GM18517 (cell line): ENCODE results near the gene BRCA2.
A peak's percentile ranks its signal among the peaks of the same experiment; 100 is the strongest.

Experiments used
- ATAC-seq: cut with Tn5 transposase; IDR thresholded peaks from one replicate; pipeline ENCODE4 v1.9.1; 2021; ENCODE audit warnings: mild to moderate bottlenecking, moderate library complexity; ENCODE audit not compliant: unreplicated experiment

The BRCA2 gene, protein sequence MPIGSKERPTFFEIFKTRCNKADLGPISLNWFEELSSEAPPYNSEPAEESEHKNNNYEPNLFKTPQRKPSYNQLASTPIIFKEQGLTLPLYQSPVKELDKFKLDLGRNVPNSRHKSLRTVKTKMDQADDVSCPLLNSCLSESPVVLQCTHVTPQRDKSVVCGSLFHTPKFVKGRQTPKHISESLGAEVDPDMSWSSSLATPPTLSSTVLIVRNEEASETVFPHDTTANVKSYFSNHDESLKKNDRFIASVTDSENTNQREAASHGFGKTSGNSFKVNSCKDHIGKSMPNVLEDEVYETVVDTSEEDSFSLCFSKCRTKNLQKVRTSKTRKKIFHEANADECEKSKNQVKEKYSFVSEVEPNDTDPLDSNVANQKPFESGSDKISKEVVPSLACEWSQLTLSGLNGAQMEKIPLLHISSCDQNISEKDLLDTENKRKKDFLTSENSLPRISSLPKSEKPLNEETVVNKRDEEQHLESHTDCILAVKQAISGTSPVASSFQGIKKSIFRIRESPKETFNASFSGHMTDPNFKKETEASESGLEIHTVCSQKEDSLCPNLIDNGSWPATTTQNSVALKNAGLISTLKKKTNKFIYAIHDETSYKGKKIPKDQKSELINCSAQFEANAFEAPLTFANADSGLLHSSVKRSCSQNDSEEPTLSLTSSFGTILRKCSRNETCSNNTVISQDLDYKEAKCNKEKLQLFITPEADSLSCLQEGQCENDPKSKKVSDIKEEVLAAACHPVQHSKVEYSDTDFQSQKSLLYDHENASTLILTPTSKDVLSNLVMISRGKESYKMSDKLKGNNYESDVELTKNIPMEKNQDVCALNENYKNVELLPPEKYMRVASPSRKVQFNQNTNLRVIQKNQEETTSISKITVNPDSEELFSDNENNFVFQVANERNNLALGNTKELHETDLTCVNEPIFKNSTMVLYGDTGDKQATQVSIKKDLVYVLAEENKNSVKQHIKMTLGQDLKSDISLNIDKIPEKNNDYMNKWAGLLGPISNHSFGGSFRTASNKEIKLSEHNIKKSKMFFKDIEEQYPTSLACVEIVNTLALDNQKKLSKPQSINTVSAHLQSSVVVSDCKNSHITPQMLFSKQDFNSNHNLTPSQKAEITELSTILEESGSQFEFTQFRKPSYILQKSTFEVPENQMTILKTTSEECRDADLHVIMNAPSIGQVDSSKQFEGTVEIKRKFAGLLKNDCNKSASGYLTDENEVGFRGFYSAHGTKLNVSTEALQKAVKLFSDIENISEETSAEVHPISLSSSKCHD (N-terminal part only)

DNA sequence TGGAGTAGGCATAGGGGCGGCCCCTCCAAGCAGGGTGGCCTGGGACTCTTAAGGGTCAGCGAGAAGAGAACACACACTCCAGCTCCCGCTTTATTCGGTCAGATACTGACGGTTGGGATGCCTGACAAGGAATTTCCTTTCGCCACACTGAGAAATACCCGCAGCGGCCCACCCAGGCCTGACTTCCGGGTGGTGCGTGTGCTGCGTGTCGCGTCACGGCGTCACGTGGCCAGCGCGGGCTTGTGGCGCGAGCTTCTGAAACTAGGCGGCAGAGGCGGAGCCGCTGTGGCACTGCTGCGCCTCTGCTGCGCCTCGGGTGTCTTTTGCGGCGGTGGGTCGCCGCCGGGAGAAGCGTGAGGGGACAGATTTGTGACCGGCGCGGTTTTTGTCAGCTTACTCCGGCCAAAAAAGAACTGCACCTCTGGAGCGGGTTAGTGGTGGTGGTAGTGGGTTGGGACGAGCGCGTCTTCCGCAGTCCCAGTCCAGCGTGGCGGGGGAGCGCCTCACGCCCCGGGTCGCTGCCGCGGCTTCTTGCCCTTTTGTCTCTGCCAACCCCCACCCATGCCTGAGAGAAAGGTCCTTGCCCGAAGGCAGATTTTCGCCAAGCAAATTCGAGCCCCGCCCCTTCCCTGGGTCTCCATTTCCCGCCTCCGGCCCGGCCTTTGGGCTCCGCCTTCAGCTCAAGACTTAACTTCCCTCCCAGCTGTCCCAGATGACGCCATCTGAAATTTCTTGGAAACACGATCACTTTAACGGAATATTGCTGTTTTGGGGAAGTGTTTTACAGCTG is at the start of gene BRCA2, which contains the start of gene ZAR1L:
Gene BRCA2 (plus strand): TSS at position 271 of the 790 bp plus-strand sequence. CDS start 953 bp downstream, outside the sequence.
Gene ZAR1L (minus strand): TSS at position 126 of the 790 bp plus-strand sequence. CDS start 3,438 bp downstream, outside the sequence.
- ATAC-seq, result peak; percentile 87

DNA sequence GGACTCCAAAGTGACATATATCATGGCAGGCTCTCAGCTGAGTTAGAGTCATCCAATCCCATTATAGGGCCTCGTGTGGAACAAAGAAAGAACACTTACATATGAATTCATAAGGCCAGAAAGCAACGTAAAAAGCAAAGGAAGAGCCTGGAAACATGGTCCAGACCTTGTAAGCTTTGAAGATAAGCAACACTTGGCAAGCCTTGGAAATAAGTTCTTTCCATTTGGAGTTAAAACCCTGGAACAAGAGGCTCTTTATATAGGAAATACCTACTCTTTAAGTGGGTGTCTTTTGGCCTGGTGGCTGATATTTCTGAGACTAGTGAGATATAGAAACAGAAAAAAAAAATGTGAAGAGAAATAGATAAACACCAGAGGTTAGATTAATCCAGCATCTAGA is 49.6 kb upstream of the BRCA2 start:
- no peak for ATAC-seq

DNA sequence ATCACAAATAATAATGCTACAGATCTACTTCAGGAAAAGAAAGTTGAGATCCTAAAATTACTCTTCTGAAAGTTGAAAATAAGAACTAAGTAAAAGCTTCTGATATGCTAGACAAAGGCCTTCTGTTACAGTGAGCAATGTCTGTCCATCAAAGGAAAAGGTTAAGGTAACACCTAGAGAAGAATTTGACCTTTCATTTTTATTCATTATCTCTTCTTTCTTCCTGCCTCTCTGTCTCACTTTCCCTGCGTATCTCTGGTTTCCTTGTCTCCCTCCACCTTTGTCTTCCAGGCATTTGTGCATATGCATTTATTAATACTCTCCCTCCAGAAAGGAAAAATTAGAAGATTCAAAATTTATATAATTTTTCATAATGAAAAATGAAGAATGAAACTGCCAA is 49.2 kb upstream of the BRCA2 start:
- no peak for ATAC-seq

DNA sequence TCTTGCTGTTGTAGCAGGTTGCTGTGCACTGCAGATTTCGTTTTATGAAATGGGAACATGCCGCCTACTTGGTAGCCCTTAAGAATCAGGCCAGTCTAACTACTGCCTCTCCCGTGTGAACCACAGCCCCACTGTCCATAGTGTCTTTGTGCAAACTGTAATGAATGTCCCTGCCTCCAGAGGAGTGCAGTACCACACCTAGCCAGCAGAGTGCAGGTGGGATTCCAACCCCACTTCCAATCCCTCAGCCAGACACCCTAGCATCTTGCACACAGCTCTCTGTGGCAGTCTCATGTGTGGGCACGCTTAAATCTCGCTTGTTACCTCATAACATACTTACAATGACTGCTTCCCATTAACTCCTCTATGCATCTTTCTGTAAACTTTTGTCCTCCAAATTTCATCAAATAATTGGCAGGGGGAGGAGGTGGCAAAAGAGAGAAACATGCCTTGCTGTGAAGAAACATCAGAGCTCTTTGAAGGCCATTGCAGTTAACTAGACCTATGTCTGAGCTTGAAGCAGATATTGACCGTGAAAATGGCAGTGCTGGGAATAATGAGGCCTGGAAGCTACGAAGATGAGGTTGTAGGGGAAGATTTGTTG is 47.4 kb upstream of the BRCA2 start:
- ATAC-seq, result peak; percentile 94

DNA sequence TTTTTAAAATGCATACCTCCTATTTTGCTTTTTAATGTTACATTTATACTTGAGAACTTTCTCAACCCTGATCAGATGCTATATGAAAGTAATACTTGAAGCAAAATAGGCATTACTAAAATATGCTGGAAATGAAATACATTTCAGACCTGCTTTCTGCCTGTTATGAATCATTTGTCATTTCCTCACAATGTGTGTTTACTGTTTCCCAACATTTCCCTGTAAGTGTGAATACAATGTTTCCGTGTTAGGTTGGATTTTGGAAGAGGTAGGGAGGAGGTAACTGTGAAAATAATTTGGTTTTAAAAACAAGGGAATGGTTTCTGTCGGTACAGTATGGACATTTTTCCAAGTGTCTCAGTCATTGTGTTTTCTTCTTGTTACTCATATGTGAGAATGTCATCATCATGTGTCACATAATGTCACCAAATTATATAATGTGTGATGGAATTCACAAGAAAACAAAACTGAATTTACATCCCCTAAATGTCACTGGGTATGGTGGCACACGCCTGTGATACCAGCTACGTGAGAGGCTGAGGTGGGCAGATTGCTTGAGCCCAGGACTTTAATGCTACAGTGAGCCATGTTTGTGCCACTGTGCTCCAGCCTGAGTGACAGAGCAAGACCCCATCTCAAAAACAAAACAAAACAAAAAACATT is 43.2 kb upstream of the BRCA2 start:
- ATAC-seq, result no peak

DNA sequence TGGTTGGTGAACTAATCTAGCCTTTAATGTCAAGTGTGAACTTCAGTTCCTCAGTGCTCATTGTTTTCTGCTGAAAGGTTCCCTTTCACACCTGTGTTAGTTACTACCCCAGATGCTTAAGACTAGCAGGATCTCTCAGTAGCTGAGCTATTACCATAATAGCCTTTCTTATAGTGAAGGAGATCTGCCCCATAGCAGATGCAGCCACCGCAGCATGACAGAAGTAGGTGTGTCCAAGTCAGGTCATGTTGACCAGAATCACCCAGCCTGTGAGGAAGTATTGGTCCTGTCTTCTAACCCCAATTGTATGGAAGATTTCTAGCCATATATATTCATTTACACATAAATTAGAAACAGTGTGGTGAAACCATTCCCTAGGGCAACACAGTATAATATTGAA is 37.5 kb upstream of the BRCA2 start:
- ATAC-seq, result no peak

DNA sequence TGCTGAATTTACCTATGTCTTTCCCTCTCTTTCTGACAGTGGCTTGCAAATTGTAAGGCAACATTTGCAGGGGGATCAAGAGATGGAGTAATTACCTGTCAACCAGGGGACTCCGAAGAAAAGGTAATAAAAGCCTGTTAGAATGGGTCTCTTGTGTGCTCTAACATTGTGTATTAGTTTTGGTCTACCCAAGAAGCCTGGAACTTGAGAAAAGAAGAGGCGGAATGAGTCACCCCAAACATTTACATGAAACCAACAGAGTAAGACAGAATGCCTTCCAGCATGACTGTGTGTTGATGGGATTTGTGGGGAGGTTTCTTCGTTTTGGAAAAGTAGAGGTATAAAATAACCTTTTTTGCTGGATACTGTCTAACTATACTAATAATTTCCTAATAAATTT is 36.9 kb upstream of the BRCA2 start:
- no peak for ATAC-seq

DNA sequence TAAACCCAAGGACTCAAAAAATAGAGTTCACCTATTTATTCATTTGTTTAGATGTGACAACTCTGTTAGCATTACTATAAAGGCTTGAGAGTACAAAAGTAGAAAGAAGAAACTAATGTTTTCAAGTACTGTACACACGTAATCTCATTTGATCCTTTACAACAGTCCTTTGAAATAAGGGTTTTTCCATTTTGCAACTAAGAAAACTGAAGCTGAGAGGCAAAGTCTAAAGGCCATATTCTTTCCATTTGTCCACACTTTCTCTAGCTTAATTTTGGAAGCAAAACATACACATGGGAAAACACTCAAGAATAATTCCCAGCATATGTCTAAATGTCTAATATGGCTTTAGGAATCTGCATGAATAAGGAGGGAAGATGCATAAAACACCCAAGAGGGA is 34.2 kb upstream of the BRCA2 start:
- ATAC-seq, result no peak

DNA sequence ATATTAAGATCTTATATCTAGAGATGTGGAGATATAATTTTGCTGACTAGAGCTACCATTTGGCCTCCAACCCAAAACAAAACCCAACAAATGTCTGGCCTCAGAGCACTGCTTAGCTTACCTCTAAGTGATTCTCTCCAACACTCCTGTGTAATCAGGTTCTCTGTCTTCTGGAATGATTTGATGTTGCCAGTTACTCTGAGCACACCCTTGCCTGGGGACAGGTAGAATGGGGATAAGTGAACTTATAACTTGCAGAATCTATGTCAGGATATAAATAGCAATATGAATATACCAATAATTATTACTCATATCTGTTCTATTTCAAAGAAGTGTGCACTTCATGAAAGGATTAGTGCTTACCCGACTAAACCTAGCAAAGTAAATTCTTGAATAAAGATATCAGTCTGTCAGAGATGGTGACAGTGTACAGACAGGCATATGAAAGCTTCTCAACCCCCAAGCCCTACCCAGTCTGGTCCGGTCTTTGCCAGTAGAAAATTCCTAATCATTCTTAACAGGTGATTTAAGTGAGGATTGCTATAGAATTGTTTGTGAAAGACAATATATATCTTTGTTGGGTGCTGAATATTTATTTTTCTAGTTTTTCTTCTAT is 33.1 kb upstream of the BRCA2 start:
- ATAC-seq, result no peak

DNA sequence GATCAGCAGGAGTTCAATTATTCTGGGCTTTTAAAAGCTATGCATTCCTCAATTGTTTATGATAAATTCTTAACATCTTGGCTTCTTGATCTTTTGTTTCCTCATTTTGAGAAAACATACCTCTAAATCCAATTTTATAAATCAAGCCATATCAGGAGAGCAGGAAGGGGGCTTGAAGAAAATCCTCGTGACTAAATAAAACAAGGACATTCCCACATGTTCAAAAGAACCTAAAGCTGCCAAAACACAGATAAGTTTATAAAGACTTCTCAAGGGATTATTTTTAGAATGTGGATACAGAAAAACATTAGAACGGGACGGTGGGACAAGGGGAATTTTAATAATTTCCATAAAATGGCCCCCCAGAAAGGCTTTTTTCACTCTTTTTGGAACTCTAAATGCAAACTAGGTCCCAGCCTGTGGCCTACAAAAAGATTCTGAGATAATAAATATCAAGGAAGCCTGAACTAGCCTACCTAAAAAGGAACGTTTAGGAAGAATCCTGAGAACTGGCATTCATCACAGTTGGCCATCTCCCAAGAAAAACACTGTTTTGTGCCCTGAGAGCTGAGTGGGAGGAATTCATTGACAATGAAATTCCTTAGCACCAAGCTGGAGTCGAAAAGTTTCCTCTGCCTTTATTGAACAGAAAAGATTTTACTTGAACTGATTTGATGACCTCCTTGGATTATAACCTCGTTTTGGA is 30.2 kb upstream of the BRCA2 start:
- ATAC-seq, result no peak

DNA sequence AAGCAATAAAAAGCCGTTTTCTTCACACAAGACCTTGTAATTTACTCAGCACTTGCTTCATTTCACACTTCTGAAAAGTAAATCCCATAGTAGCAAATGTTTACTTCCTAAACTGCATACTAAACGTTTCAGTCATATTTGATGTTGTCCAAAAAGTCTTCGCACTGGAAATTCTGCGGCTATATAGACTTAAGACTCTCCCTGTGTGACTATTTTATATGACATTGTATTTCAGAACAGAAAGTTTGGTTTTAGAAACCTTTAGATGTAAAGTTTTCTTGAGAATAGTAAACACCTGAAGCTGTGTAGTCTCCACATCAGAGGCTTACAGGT is 29.7 kb upstream of the BRCA2 start:
- ATAC-seq, result no peak

DNA sequence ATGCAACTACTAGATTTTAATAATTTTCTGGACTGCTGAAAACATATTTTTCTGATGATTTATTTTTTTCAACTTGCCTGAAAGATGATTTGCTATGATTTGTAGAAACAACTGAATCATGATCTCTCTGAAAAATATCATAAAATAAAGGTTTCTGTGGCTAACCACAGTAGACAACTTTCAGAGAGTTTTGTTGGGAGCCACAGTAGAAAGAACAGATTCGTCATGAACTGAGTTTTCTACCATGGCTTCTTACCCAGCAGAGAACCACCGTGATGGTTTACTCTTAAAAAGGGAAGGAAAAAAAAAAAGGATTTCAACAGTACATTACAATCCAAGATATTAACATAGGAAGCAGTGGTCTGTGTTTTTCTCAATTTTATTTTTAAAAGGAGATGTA is 18.1 kb upstream of the BRCA2 start:
- no peak for ATAC-seq

DNA sequence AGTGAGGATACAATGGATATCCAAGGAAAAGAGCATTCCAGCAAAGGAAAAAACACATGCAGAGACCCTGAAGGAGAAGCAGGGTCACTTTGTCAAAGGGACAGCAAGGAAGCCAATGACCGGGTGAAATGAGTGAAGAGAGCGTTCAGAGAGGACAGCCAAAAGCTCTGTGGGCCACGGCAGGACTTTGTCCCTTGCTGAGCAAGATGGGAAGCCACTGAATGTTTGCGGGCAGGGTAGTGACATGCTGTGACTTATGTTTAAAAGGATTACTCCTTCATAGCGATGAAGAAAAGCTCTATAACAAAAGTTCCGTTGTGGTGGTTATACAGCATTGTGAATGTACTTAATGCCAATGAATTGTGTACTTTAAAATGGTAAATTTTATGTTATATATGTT is 16.6 kb upstream of the BRCA2 start:
- ATAC-seq, result no peak

DNA sequence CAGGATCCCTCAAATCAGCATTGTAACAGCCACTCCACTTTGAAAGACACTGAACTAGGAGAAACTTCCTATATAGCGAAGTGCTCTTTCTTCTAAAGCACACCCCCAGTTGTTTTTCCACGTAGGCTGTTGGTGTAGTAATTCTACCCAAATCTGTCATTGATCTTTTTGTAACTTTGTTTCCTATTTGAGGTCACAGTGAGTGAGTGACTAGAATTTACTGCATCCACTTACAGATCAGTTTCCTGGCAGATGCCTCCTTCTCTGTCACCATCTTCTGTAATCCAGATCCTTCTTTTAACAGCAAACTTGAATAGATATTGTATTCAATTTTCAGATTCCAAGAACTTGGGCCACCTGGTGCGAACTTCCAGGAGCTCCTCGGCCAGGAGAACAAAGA is 15.4 kb upstream of the BRCA2 start:
- no peak for ATAC-seq

DNA sequence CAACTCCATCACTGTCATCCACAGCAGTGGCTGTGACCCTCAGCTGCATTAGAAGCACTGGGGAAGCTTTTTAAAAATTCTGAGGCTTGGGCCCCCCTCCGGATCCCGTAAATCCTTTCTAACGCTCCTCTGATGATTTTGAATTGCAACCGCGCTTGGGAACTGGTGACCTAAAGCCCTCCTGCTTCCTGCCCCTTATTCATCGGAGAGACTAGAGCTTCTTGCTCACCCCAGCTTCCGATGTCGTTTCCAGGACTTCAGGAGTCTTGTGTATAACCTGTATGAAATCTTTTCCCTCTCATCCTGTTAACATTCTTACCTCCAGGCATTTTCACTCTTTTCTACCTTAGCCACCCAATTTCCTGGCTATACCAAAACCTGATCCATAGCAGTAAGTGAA is 14.9 kb upstream of the BRCA2 start:
- no peak for ATAC-seq

DNA sequence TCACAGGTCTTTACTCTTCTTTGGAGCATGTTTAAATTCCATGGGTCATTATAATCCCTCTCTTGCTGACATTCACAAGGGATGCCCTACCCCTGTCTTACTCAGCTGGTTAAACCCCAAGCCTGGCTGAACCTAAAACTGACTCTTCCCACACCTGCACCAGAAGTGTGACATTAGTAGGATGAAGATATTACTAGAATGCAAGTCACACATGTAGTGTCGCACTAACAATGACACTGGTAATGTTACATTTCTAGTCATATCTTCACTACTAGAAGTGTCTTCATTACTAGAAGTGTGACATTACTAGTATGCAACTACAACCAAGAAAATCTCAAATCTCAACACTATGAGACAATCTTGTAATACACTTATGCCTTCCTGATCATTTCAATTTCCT is 14.4 kb upstream of the BRCA2 start:
- ATAC-seq, result no peak

DNA sequence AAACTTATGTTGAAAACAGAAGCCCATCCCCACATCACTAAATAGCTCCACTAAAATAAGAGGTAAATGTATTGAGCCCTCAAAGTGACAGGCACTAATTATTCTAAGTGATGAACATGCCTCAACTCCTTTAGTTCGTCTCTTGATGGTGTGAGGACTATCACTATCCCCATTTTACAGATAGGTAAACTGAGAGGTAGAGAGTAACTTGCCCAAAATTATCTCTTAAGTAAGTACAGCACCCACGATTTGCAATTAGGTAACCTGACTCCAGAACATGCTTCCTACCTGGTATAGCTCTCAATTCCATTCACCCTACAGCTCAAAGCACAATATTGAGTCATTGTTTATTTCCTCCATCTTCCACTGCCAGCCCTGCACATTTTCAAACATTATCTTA is 12.8 kb upstream of the BRCA2 start:
- no peak for ATAC-seq

DNA sequence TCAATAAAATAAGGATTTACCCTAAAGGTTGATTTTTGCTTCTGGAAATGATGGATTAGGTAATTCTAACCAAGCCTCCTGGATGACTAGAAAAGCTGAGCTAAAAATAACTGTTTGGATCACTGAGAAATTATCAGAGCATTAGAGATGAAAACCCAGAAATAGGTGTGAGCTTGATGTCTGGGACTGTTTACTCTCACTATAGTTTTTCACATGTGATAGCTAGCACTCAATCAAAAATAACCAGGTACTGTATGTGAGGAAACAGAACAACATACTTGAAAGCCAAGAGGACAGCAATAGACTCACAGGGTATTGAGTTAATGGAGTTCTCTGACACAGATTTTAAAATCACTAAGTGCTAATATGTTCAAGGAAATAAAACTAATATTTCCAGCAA is 9.7 kb upstream of the BRCA2 start:
- ATAC-seq, result no peak
